CD4-positive, alpha-beta T cell treated with Interleukin-2 at 100 ng/mL for 4 hours (primary cell): ENCODE measurements around the gene TMTC1.
"Not testable (repeated sequence)": the region's sequence is repeated elsewhere in the genome, so short reads cannot be mapped to it uniquely, and the experiment has no call there.

Source experiments
- DNase-seq: peaks from one replicate; pipeline ENCODE4 v3.0.0-alpha.2; 2020; ENCODE audit warnings: low spot score

TMTC1 gene

DNA sequence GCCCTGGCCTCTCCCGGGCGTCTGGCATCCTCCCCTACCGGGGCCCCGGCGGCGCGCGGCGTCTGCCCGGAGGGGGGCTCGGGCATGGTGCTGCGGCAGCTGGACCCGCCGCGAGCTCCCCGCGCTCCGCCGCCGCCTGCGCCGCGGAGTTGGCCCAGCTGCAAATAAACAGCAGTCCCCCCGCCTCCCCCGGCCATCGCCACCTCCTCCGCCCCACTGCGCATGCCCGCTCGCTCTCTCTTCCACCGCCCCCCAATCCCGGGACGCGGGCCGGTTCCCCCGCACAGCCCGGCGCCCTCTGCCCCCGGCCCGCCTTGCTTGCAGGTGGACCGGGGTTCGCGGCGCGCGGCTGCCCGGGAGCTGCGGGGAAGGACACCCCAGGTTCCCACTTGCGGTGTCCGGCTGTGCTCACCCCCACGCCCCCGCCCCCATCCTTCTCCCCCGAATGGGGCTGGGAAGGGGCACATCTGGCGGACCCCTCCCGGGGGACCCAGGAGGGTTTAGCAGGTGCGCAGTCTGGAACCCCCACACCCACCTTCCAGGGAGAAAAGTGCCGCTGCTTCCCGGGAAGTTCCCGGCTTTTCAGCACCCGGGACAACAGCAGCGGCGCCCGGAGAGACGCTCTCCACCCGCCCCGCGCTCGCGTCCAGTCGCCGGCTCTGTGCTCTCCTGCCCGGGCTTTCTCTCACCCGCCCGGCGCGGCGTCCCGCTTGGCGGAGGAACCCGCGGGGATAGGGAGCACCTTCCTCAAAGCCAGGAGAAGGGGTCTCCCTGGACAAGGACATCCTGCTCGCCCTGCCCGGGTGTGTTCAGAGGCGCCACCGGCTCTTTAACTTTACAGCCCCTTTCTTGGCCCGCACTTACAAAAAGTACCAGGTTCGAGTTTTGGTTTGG is at the start of gene TMTC1:
TSS of gene TMTC1 (minus strand) at position 170 of the 894 bp plus-strand sequence. CDS start 191 bp downstream, outside the sequence.
- no peak for DNase-seq

DNA sequence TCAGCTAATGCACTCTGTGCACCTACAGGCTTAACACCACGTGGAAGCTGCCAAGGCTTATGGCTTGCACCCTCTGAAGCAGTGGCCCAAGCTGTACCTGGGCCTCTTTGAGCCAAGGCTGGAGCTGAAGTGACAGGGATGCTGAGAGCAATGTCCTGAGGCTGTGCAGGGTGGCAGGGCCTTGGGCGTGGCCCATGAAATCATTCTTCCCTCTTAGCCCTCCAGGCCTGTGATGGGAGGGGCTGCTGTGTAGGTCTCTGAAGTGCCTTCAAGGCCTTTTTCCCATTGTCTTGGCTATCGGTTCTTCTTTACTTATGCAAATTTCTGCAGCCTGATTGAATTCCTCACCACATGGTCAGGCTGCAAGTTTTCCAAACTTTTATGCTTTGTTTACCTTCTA is 47.4 kb upstream of the TMTC1 start:
- no peak for DNase-seq

GRCh38 chr12:29830391-29830790 is 46.6 kb upstream of the TMTC1 start:
- no peak for DNase-seq

- DNase-seq, result no peak
Measured at GRCh38 chr12:29818916-29819623, 35.3 kb upstream of the TMTC1 start.

DNA sequence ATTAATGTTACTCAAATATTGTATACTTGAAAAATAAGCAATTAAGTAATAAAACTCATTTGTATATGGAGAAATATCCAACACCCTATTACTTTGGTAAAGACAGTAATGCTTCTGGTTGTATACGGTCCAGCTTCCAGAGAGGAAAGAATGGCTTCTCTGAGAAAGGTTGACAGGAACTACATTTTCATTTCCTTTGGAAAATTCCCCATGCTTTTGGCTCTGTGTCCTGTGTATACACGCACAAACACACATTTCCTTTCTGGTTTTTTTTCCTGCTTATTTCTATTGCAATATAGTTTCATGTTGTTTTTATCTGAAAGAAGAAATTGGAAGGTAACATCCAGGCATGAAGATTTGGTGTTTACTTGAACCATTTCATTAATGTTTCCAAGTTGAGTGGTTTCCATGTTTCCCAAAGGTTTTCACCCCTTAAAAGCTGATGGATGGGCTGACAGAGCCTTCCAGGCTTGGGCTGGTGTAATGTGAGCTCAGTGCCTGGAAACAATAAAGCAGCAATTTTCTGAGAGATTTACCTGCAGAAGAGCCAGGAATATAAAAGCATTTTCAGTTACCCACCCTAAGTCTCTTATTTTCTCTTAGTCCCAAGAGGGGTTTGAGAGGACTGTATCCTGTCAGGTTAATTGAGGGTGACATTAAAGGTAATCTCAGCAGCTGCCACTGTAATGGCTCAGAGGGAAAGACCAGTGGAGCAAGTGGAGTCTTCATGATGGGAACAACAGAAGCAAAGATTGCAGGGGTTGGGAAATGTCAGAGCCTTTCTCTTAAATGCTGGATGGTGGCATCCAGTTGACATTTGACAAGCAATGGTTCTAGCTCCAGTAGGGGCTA is 33.4 kb upstream of the TMTC1 start:
- DNase-seq, result no peak

- DNase-seq, result not testable (repeated sequence)
Measured at GRCh38 chr12:29809616-29810361, 26.0 kb upstream of the TMTC1 start.

DNA sequence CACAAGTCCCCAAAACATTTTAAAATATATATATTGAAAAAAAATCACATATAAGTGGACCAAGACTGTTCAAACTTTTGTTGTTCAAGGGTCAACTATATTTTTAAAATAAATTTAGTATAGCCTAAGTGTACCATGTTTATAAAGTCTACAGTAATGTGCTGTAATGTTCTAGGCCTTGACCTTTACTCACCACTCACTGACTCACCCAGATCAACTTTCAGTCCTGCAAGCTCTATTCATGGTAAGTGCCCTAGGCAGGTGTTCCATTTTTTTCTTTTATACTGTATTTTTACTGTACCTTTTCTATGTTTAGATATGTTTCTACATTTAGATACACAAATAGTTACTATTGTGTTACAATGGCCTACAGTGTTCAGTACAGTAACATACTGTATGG is 23.4 kb upstream of the TMTC1 start:
- no peak for DNase-seq

- no peak for DNase-seq
Measured at GRCh38 chr12:29804019-29804418, 20.3 kb upstream of the TMTC1 start.

DNA sequence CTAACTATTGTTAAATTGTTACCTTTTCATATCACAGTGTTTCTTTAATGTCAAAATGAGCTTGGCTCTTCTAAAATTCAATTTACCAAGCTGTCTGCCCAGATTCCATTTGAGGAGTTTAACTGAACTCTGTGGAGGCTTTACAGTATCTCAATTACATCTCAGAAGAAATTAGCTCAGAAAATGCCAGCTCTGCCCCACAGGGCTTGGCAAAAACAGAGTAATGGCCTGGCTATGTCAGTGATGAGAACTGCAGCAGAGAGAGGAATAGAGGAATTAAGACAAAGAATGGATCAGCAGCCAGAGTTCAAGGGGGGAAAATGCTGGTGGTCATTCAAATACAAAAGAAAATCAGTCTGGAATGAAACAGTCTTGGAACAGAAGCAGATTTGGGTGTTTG is 15.8 kb upstream of the TMTC1 start:
- no peak for DNase-seq

- no peak for DNase-seq
Measured at GRCh38 chr12:29797565-29798355, 14.0 kb upstream of the TMTC1 start.

- DNase-seq, result no peak
Measured at GRCh38 chr12:29796823-29797263, 13.1 kb upstream of the TMTC1 start.

DNA sequence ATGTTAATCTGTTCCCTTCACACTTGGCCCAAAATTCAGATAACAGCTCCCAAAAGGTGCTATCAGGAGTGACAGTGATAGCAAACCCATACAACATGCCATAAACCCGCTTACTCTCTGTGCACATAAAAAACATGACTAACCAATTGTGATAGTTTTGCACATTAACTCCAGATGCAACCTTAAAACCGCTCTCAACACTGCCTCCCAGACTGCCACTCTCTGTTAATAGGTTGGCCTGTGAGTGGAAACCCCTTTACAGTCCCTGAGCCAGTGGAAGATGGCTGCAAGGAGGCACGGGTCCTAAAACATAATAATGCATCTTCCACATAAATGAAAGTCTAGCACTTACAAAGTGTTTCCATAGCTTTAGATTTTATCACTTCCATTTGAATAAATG is 12.0 kb upstream of the TMTC1 start:
- DNase-seq, result no peak

DNA sequence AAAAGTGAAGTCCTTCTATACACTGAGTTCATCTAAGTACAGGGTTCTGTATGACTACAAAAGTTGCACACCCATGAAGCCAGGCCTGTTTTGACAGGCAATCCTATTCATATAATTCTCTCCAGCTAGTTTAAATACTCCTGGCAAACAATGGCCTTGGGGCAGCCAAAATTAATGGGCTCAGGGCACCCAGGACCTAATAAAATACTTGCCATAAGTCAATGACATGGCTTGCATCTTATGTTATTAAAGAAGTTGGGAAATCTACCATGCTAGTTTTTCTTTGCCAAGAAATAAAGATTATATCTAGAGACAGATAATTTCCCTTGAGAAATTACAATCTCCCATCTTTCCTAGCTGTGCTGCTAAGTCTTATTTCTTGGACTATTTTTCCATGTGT is 11.1 kb upstream of the TMTC1 start:
- DNase-seq, result no peak

- no peak for DNase-seq
Measured at GRCh38 chr12:29792853-29793252, 9.1 kb upstream of the TMTC1 start.

DNA sequence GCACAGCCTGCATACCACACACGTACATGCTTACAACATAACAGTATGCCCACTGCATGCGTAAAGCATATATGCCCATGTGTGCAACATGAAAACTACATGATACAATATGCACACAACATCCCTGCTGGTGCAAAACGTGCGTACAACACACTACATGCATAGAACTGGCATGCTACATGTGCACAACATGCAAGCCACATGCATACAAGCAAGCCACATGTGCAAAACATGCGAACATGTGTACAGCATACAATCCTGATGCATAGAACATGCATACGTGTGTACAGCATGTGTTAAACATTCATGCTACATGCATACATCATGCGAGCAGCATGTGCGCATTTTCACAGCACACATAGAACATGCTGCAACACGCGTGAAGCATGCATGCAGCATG is 8.4 kb upstream of the TMTC1 start:
- no peak for DNase-seq

- no peak for DNase-seq
Measured at GRCh38 chr12:29782871-29783772, 620 bp downstream of the TMTC1 start.

- DNase-seq, result no peak
Measured at GRCh38 chr12:29782285-29782870, 1.4 kb downstream of the TMTC1 start.

GRCh38 chr12:29781705-29782266 is 2.0 kb downstream of the TMTC1 start:
- no peak for DNase-seq

DNA sequence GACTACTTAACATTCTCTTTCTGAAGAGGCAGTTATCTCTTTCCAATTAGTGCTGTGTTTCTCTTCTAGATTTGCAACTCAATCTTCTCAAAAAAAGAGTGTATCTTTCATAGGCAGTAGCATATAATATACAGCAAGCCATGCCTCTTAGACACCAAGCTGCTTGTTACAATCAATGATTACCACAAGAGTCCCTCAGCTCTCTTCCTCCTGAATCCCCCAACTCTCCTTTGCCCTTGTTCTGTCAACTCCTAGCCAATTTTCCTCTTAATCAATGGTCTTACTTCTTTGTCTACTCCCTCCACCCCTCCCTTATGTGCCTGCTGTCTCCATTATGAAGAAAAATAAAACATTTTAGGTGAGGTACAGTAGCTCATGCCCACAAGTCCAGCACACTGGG is 2.6 kb downstream of the TMTC1 start:
- no peak for DNase-seq
